GM12892 (cell line): Measurements from ENCODE around the gene IFT122.

Experiments used
- DNase-seq: peaks from one replicate; pipeline ENCODE4 v3.0.0; 2011; ENCODE audit not compliant: insufficient read length
- FAIRE-seq: peaks from 2 replicates; lab custom pipeline; 2011; peaks lifted over from hg19 to GRCh38; lab: Jason Lieb, UNC
- POLR2A ChIP-seq: IDR thresholded peaks from 2 replicates; pipeline ENCODE4 v1.6.1; 2011; ENCODE audit warnings: low read depth, low read length, control low read depth
- POLR2AphosphoS5 ChIP-seq: IDR thresholded peaks from 2 replicates; pipeline ENCODE4 v1.6.1; 2011; ENCODE audit warnings: low read depth, low read length, control low read depth
- TAF1 ChIP-seq: IDR thresholded peaks from 2 replicates; pipeline ENCODE4 v1.6.1; 2011; ENCODE audit warnings: low read depth, mild to moderate bottlenecking, control low read depth, low read length, borderline replicate concordance

Gene IFT122

DNA sequence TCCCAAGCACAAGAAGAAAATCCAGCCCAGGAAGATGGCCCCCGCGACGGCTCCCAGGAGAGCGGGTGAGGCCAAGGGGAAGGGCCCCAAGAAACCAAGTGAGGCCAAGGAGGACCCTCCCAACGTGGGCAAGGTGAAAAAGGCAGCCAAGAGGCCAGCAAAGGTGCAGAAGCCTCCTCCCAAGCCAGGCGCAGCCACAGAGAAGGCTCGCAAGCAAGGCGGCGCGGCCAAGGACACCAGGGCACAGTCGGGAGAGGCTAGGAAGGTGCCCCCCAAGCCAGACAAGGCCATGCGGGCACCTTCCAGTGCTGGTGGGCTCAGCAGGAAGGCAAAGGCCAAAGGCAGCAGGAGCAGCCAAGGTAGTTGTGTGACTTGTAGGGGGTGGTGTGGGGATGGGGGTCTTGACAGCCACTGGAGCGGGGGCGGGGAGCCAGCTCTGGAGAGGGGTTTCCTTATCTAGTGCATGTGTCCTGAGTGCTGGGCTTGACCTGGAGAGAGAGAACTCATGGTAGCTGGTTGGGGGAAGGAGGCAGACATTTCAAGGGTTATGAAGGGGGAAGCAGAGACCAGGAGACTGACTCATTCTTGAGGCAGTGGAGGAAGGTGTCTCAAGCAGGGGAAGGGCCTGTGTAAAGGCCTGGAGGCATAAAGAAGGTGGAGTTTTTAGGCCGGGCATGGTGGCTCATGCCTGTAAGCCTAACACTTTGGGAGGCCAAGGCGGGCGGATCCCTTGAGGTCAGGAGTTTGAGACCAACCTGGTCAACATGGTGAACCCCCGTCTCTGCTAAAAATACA lies 109.2 kb downstream of the IFT122 start:
- TF ChIP-seq TAF1 (no peak), POLR2A (no peak), POLR2AphosphoS5 (no peak)
- FAIRE-seq (no peak), DNase-seq (no peak)

DNA sequence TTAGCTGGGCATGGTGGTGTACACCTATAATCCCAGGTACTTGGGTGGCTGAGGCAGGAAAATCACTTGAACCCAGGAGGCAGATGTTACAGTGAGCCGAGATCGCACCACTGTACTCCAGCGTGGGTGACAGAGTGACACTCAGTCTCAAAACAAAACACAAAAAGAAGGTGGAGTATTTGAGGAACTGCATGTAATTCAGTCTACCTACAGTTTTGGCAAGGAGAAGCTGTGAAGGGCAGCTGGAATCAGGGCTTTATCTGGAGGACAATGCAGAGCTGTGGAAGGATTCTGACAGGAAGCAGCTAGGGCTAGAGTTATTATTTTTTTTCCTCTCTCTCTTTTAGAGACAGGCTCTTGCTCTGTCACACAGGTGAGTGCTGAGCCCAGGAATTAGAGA lies 109.8 kb downstream of the IFT122 start:
- FAIRE-seq (no peak), DNase-seq (no peak)
- TF ChIP-seq POLR2A (no peak), POLR2AphosphoS5 (no peak), TAF1 (no peak)

DNA sequence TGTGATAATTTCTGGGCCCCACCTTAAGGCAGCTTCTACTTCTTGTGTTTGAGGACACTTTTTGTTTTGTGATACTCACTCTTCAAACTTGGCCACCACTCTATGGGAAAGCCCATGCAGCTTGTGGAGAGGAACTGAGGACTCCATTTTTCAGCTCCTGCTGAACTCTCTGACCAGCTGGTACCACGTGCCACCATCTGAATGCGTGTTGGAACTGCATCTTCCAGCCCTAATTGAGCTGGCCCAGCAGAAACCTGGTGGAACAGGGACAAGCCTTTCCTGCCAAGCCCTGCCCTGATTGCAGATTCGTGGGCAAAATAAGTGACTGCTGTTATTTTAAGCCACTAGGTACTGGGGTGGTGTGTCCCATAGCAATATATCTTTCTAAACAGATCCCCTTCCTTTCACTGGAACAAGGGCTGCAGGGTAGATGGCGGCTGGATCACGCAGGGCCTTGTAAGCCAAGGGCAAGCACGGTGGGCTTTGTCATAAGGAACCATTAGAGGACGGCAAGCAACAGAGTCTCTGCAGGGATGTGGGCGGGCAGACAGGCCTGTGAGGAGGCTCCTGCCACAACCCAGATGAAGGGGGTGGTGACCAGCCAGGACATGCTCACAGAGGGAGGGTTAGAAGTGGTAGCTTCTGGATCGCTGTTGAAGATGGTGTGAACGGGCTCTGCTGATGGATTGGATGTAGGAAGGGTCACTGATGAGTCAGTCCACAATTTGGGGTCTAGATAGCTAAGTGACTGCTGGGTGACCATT lies 112.4 kb downstream of the IFT122 start:
- no peak for TF ChIP-seq POLR2A
- TF ChIP-seq POLR2AphosphoS5: no peak
- no peak for TF ChIP-seq TAF1
- FAIRE-seq (no peak), DNase-seq (no peak)

DNA sequence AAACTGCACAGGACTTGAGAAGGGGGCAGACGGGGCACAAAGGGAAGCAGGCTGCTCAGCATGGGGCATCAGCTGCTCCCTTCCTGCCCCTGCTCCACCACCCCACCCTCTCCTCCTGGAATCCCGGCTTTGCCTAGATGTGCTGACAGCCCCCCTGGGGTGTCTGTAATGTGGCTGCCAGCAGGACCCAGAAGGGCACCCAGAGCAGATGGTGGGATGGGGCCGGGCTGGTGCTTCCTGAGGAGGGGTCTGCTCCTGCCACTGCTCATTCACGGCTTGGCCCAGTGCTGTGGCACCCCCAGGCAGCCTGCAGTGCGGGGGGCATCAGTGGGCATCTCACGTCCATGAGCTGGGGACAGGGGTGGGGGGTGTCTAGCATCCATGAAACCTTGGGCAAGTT lies 113.1 kb downstream of the IFT122 start:
- FAIRE-seq: no peak
- DNase-seq: no peak
- no peak for TF ChIP-seq TAF1
- no peak for TF ChIP-seq POLR2A
- TF ChIP-seq POLR2AphosphoS5: no peak

DNA sequence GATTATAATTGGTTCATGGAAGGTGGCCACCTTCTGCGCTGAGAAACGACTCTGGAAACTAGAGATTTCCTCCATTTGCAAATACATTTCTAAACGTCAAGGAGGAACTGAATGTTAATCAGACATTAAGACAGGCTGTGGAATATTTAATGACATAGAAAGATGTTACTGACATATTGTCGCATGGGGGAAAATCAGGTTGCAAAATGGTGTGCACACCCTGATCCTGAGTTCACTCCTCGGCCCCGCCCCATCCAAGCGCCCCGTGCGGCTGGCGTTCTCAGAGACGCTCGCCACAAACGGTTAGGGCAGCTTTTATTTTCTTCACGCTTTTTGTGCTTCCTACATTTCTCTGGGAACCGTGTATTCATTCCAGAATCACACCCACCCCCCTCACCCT lies 113.7 kb downstream of the IFT122 start:
- no peak for TF ChIP-seq POLR2AphosphoS5
- TF ChIP-seq POLR2A: no peak
- no peak for TF ChIP-seq TAF1
- DNase-seq (no peak), FAIRE-seq (no peak)

DNA sequence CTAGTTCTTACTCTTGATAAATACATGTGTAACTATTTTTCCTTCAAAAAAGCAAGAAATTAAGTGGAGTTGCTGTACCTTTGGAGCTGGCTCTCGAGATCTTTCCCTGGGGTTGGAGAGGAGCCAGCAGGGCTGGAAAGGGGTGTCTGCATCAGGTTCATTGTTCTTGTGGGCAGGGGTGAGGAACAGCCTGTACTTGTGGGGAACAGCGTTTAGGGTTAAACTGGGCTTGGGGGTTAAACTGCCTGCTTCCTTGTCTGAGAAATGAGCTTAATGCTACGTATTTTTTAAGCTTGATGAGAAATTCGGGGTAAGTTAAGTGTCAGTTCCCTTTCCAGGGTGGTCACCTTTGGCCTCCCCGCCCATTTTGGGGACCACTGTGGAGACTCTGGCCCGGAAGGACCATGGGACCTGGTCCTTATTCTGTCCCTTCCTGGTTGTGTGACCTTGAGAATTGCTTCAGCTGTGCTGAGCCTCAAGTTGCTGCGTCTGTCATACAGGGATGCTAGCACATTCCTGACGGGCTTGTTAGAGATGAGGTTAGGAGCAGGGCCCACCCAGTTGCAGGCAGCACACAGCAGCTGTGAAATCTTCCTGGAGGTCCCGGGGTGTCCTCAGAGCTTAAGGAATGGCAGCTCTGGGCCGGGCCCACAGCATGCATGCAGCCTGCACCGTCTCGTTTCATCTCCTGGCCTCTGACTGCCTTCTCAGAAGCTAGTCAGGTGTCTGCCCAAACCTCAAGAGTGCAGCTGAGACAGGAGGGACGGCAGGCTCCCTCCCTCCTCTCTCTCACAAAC lies 114.5 kb downstream of the IFT122 start:
- DNase-seq (no peak), FAIRE-seq (peak; percentile 24)
- TF ChIP-seq POLR2A: no peak
- no peak for TF ChIP-seq TAF1
- TF ChIP-seq POLR2AphosphoS5: no peak

DNA sequence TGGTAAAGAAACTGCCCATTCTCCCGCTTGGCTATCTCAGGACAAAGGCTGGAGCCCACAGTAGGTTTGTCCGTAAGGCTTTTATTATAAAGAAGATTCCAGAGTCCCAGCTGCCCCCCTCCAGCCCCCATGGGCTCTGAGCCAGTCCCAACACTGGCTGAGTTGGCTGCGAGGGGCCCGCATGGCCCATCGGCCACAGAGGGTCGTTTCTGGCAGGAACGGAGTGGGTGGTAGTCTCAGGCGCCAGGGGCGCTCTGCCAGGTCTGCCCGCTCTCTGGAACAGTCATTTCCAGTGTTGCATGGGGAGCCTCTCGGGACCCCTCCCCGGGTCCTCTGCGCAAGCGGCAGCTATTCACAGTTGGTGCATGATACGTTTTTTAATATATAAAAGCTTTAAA lies 115.1 kb downstream of the IFT122 start:
- FAIRE-seq: no peak

DNA sequence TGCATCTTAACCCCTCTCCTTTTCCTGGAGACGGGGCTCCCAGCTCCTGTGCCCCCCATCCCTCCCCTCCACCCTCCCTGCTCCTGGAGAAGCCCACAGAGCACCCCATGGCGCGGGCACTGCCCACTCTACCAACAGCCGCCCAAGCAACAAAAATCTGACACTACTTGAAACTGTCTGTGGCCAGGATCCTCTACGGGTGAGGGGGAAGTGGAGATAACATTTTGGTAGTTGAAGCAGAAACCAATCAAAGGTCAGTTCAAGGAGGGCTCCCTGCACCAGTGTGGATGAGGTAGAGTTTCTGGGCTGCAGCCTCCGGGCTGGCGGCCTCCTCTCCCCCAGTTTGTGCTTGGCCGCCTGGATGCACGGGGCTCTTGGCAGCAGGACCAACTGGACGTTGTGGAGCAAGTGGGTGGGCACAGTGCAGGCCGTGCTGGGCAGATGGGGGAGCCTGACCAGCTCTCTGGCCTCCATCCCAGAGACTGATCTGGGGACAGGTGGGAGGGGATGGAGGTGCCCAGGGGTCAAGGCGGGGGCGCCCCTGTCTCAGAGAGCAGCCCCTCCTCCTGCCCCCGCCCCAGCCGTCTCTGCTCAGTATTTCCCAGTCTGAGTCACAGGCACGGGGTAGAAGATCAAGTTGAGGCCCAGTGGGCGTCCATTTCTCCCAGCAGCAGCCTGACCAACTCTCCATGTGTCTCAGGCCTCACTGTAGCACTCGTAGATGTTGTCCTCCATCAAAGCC lies 115.8 kb downstream of the IFT122 start:
- TF ChIP-seq POLR2A: no peak
- FAIRE-seq (no peak), DNase-seq (no peak)

More for the DNA sequence above, 115.1 kb downstream of the IFT122 start:
- no peak for DNase-seq
- no peak for TF ChIP-seq POLR2A
- TF ChIP-seq POLR2AphosphoS5: no peak
- no peak for TF ChIP-seq TAF1

DNA sequence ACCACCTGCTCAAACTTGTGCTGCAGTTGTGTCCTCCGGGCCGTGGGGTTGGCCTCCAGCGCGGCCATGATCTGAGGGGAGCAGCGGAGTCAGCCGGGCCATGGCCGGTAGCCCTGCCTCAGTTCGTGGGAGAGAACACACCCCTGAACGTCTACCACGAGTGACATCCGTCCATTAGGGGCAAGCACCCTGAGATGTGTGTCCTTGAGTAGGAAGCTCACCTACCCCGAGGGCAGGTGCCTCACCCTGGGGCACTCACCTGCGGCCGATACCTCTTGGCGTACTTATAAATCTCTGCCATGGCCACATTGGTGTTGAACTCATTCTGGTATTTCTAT lies 116.3 kb downstream of the IFT122 start:
- TF ChIP-seq POLR2AphosphoS5: no peak
- FAIRE-seq (no peak), DNase-seq (no peak)

DNA sequence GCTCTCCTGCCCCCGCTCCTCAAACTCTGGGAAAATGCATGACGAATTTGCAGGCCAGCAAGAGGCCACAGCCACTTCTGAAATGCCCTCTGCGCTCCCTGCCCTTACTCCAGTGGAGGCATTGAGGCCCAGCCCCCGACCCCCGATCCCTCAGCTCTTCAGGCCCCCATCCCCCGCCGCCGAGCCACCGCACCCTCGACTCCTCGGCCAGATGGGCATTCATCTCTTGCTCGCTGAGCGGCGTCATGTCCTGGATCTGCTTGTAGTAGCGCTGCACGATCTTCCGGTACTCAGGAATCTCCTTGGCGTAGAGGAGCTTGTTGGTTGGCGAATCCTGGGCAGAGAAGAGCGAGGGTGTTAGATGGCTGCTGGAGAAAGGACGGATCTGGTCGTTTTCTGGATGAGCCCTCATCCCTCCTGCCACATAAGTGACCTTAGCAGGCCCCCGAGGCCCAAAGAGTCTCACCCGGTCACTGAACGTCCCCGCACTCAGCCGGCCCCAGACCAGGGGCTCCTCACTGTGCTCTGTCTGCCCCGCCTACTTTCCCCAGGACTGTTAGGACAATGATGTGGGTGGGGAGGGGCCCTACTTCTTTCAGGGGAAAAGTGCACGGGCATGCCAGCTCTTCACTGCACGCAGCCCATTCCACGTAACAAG lies 117.0 kb downstream of the IFT122 start:
- TF ChIP-seq TAF1 (no peak), POLR2AphosphoS5 (no peak), POLR2A (no peak)
- FAIRE-seq: no peak

DNA sequence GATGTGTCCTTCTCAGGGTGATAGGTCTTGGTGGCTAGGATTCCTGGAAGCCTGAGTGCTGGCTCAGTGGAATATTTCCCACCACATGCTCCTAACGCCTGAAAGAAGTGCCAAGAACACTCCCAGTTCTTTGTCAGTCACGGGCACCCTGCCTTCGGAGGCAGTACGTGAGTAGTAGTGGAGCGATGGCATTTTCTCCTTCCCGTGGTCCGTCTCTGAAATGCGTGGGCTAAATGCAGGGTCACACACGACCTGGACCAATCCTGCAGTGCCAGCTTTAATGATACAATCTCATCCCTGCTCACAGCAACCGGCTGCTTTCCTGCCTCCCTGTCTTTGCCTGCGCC lies 117.5 kb downstream of the IFT122 start:
- TF ChIP-seq POLR2A (no peak), TAF1 (no peak), POLR2AphosphoS5 (no peak)
- FAIRE-seq (no peak), DNase-seq (no peak)

More for the DNA sequence above, 117.0 kb downstream of the IFT122 start:
- no peak for DNase-seq
